ENCODE data around the gene CIB2.

CIB2 gene

GRCh38 chr15:78085928-78086327 is 45.3 kb downstream of the CIB2 start:
- H3K4me3 ChIP-seq (replicated peaks; ENCODE audit: low read depth, low read length), result no peak overlapping the region
- TF ChIP-seq CTCF (IDR thresholded peaks at IDR 0.05; ENCODE audit: low read depth, low read length, missing control alignments), result no peak
- DNase-seq (ENCODE audit: extremely low read depth, low read depth), result no peak

- TF ChIP-seq CTCF (IDR thresholded peaks at IDR 0.05; ENCODE audit: low read depth, low read length, missing control alignments), result no peak
- no peak overlapping the region for H3K4me3 ChIP-seq (replicated peaks; ENCODE audit: low read depth, low read length)
- DNase-seq (ENCODE audit: extremely low read depth, low read depth), result no peak
Observed at GRCh38 chr15:78084449-78084750, 46.8 kb downstream of the CIB2 start.

- no peak overlapping the region for H3K4me3 ChIP-seq (replicated peaks; ENCODE audit: low read depth, low read length)
- no peak for DNase-seq (ENCODE audit: extremely low read depth, low read depth)
- TF ChIP-seq CTCF (IDR thresholded peaks at IDR 0.05; ENCODE audit: low read depth, low read length, missing control alignments), result no peak
Observed at GRCh38 chr15:78083687-78084448, 47.4 kb downstream of the CIB2 start.

- H3K4me3 ChIP-seq (replicated peaks; ENCODE audit: low read depth, low read length), result no peak overlapping the region
- no peak for TF ChIP-seq CTCF (IDR thresholded peaks at IDR 0.05; ENCODE audit: low read depth, low read length, missing control alignments)
- DNase-seq (ENCODE audit: extremely low read depth, low read depth), result no peak
Observed at GRCh38 chr15:78083186-78083585, 48.1 kb downstream of the CIB2 start.

GRCh38 chr15:78082743-78083110 is 48.5 kb downstream of the CIB2 start:
- DNase-seq (ENCODE audit: extremely low read depth, low read depth), result no peak
- TF ChIP-seq CTCF (IDR thresholded peaks at IDR 0.05; ENCODE audit: low read depth, low read length, missing control alignments), result no peak

GRCh38 chr15:78082106-78082742 is 49.0 kb downstream of the CIB2 start:
- no peak for DNase-seq (ENCODE audit: extremely low read depth, low read depth)
- no peak for TF ChIP-seq CTCF (IDR thresholded peaks at IDR 0.05; ENCODE audit: low read depth, low read length, missing control alignments)
- H3K4me3 ChIP-seq (replicated peaks; ENCODE audit: low read depth, low read length), result no peak overlapping the region

More at GRCh38 chr15:78082743-78083110, 48.5 kb downstream of the CIB2 start:
- no peak overlapping the region for H3K4me3 ChIP-seq (replicated peaks; ENCODE audit: low read depth, low read length)
